ENCODE results near the gene CARM1. TPM values are rescaled to one million over a fixed set of nuclear protein-coding genes. Genes with fewer than 3 reads are reported as not detected.
"Not testable (repeated sequence)": the region's sequence is repeated elsewhere in the genome, so short reads cannot be mapped to it uniquely, and the experiment has no call there.

Gene CARM1
- total RNA-seq, 1 donor from 2014 or later: 66.7 TPM

DNA sequence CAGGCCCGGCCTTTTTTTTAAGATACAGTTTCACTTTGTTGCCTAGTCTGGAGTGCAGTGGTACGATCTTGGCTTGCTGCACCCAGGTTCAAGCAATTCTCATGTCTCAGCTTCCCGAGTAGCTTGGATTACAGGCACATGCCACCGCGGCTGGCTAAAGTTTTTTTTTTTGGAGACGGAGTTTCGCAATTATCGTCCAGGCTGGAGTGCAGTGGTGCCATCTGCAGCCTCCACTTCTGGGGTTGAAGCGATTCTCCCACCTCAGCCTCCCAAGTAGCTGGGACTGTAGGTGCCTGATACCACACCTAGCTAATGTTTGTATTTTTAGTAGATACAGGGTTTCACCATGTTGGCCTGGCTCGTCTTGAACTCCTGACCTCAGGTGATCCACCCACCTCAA is 4.9 kb upstream of the CARM1 start:
- no peaks in the 10 kb centered on the region for H3K27me3 Mint-ChIP-seq (ENCODE audit: unreplicated experiment)
- no peak overlapping the region for H3K27ac Mint-ChIP-seq (ENCODE audit: unreplicated experiment)
- no peaks in the 10 kb centered on the region for H3K36me3 Mint-ChIP-seq (ENCODE audit: unreplicated experiment)
- H3K4me3 Mint-ChIP-seq (ENCODE audit: unreplicated experiment): no peak overlapping the region
- no peaks in the 10 kb centered on the region for H3K9me3 Mint-ChIP-seq (ENCODE audit: unreplicated experiment)
- TF ChIP-seq, protein P1, sequence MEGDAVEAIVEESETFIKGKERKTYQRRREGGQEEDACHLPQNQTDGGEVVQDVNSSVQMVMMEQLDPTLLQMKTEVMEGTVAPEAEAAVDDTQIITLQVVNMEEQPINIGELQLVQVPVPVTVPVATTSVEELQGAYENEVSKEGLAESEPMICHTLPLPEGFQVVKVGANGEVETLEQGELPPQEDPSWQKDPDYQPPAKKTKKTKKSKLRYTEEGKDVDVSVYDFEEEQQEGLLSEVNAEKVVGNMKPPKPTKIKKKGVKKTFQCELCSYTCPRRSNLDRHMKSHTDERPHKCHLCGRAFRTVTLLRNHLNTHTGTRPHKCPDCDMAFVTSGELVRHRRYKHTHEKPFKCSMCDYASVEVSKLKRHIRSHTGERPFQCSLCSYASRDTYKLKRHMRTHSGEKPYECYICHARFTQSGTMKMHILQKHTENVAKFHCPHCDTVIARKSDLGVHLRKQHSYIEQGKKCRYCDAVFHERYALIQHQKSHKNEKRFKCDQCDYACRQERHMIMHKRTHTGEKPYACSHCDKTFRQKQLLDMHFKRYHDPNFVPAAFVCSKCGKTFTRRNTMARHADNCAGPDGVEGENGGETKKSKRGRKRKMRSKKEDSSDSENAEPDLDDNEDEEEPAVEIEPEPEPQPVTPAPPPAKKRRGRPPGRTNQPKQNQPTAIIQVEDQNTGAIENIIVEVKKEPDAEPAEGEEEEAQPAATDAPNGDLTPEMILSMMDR (IDR thresholded peaks at IDR 0.05): no peak
- H3K4me1 Mint-ChIP-seq (ENCODE audit: unreplicated experiment): peaks cover 22% of the 10 kb centered on the region
- no peak for DNase-seq (ENCODE audit: extremely low spot score, unreplicated experiment)

DNA sequence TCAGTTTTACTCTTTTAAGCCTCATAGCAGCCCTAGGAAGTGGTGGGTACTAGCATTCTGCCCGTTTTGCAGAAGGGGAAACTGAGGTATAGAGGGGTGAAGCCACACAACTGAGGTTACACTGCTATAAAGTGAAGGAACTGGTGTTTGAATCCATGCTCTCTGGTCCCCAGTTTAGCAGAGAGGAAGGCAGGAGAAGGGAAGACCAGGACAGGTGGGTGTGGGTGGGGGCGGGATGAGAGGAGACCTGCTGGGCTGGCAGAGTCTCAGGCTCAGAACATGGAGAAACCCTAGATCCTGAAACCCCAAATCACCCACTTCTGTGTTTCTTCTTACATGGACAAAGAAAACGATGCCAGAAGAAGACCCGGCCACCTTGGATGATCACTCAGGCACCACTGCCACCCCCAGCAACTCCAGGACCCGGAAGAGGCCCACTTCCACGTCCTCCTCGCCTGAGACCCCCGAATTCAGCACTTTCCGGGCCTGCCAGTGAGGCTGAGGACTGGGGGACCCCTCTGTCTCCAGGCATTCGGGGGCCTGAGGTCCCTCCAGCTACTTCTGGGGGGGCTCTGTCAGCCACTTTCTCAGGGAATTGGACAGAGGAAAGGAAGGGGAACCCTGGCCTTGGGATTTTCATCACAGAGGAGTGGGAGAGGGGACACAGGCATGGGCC is 2.3 kb upstream of the CARM1 start:
- TF ChIP-seq, protein P1 (IDR thresholded peaks at IDR 0.05): no peak
- H3K4me3 Mint-ChIP-seq (ENCODE audit: unreplicated experiment): no peak overlapping the region
- DNase-seq (ENCODE audit: extremely low spot score, unreplicated experiment): no peak
- peaks cover 24% of the 10 kb centered on the region for H3K4me1 Mint-ChIP-seq (ENCODE audit: unreplicated experiment)
- no peaks in the 10 kb centered on the region for H3K9me3 Mint-ChIP-seq (ENCODE audit: unreplicated experiment)
- H3K27ac Mint-ChIP-seq (ENCODE audit: unreplicated experiment): no peak overlapping the region
- H3K27me3 Mint-ChIP-seq (ENCODE audit: unreplicated experiment): no peaks in the 10 kb centered on the region
- no peaks in the 10 kb centered on the region for H3K36me3 Mint-ChIP-seq (ENCODE audit: unreplicated experiment)

DNA sequence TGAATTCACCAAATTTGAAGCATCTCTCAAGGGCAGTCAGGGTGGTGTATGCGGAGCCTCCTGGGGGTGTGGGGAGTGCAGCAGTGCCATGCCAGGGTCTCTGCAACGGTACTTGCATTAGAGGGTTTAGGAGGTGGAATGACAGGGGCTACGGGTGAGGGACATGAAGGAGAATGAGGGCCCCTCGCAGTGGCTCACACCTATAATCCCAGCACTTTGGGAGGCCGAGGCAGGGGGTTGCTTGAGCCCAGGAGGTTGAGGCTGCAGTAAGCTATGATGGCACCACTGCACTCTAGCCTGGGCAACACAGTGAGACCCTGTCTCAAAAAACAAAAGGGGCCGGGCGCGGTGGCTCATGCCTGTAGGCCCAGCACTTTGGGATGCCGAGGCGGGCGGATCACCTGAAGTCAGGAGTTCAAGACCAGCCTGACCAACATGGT is 1.5 kb upstream of the CARM1 start:
- DNase-seq (ENCODE audit: extremely low spot score, unreplicated experiment); H3K9me3 Mint-ChIP-seq (ENCODE audit: unreplicated experiment); H3K27me3 Mint-ChIP-seq (ENCODE audit: unreplicated experiment); H3K36me3 Mint-ChIP-seq (ENCODE audit: unreplicated experiment): not testable (repeated sequence)
- Mint-ChIP-seq H3K4me3 (ENCODE audit: unreplicated experiment) (peak overlapping the region; percentile 80), H3K4me1 (ENCODE audit: unreplicated experiment) (peaks cover 19% of the 10 kb centered on the region), H3K27ac (ENCODE audit: unreplicated experiment) (peak overlapping the region; percentile 94)

DNA sequence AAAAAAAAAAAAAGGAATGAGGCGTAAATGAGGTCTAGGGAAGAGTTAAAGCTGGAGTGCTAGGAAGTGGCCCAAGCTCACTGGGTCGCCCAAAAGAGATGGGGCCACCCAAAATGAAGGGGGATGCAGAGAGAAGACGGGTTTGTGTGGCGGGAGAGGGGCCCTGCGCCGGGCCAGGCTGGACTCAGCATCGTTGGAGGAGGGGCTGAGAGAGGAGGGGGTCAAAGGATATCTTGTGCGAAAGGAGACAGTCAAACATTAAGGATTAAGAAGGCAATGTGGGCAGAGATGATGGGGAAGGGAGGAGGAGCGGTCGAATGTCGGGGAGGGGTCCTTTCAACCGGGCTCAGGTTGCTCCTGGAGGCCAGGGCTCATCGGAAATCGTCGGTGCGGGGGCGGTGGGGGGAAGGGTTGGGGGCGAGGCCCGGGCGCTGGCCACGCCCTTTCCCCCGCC is 825 bp upstream of the CARM1 start:
- H3K27me3 Mint-ChIP-seq (ENCODE audit: unreplicated experiment): no peaks in the 10 kb centered on the region
- TF ChIP-seq, protein P1 (IDR thresholded peaks at IDR 0.05): no peak
- no peak for DNase-seq (ENCODE audit: extremely low spot score, unreplicated experiment)
- peaks cover 19% of the 10 kb centered on the region for H3K4me1 Mint-ChIP-seq (ENCODE audit: unreplicated experiment)
- H3K4me3 Mint-ChIP-seq (ENCODE audit: unreplicated experiment): peak overlapping the region; percentile 80
- no peaks in the 10 kb centered on the region for H3K9me3 Mint-ChIP-seq (ENCODE audit: unreplicated experiment)
- peak overlapping the region; percentile 94 for H3K27ac Mint-ChIP-seq (ENCODE audit: unreplicated experiment)
- no peaks in the 10 kb centered on the region for H3K36me3 Mint-ChIP-seq (ENCODE audit: unreplicated experiment)

DNA sequence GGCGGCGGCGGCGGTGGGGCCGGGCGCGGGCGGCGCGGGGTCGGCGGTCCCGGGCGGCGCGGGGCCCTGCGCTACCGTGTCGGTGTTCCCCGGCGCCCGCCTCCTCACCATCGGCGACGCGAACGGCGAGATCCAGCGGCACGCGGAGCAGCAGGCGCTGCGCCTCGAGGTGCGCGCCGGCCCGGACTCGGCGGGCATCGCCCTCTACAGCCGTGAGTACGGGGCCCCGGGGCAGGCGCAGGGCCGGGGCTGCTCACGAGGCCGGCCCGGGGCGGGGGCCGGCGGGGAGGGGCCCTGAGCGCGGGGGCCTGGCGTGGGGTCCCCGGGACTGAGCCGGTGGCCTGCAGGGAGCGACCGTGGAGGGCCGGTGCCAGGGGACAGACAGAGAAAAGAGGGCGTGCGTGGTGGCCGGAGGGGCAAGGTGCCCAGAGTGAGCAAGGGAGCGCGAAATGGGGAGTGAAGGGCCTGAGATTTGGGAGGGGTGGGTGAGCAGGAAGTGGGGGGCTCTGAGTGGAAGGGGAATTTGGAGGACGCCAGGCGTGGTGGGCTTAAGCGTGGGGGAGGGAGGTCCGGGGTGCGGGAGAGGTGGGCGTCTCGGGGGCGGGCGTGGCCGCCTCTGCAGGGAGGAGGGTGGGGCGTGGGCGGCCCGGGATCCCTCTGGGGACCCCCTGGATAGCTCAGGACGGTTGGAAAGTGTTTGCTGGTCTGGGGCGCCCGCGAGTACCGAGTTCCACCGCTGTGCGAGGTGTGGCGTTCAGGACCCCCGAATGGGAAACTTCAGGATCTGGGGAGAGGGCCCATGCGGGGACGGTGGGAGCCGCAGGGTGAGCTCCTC is 575 bp downstream of the CARM1 start:
- Mint-ChIP-seq H3K4me1 (ENCODE audit: unreplicated experiment) (peaks cover 19% of the 10 kb centered on the region), H3K9me3 (ENCODE audit: unreplicated experiment) (no peaks in the 10 kb centered on the region), H3K27ac (ENCODE audit: unreplicated experiment) (peak overlapping the region; percentile 93), H3K27me3 (ENCODE audit: unreplicated experiment) (no peaks in the 10 kb centered on the region), H3K4me3 (ENCODE audit: unreplicated experiment) (peak overlapping the region; percentile 94), H3K36me3 (ENCODE audit: unreplicated experiment) (no peaks in the 10 kb centered on the region)
- no peak for DNase-seq (ENCODE audit: extremely low spot score, unreplicated experiment)
- TF ChIP-seq, protein P1 (IDR thresholded peaks at IDR 0.05): no peak

Measured in osteocyte (in vitro differentiated cells).